ENCODE measurements around the gene MYORG.
A peak's percentile ranks its signal among the peaks of the same experiment; 100 is the strongest.
"Not testable (repeated sequence)": the region's sequence is repeated elsewhere in the genome, so short reads cannot be mapped to it uniquely, and the experiment has no call there.

The MYORG gene

DNA sequence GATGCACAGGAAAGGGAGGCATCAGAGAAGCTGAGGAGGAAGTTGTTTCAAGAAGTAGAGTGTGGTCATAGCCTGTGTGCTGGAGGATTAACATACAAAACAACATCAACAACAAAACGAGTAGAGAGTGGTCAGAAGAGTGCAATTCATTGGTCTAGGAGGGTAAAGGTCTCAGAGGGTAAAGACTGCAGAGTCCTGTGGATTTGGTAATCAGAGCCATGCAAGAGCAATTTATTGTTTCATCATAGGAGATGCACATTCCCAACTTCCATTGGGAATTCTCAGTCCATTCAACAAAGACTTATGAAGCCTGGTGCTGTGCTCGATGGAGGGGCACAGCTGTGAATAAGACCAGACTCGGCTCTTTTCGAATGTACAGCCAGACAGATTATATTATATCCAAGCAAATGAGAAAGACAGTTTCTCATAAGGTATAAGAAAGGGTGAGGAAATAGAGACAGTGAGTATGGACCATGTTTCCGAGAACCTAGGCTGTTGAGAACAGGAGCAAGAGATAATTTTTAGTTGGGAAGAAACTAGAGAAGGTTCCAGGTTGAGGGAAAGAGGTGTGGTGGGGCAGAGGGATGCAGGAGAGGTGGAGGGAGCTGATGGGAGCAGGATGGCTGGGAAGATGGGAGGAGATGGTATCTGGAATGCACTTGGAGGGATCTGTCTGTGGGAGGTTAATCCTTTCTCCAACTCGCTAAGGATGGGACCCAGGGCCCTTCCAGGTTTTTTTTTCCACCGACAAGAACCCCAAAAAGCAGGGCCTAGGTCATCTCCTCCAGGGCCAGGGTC, 7.9 kb upstream of the MYORG start:
- no peak for DNase-seq

DNA sequence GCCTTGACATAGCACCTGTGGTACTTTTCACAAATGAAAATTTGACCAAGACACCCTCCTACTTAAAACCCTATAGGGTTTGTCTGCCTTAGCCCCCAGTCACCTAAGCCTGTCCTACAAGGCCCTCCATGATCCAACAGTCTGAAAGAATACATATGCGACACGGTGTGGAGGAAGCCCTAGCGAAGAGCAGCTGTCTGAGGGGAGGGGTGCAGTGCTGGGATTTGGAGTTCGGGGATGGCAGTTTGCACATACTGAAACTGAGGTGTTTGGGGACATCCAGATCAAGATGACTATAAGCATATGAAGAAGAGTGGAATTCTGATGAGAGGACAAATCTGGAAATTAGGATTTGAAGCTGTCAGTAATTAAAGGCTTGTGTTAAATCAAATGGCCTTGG, 7.2 kb upstream of the MYORG start:
- DNase-seq, result no peak

- DNase-seq, result no peak
These were observed 6.2 kb upstream of the MYORG start for GRCh38 chr9:34382879-34383278.

DNA sequence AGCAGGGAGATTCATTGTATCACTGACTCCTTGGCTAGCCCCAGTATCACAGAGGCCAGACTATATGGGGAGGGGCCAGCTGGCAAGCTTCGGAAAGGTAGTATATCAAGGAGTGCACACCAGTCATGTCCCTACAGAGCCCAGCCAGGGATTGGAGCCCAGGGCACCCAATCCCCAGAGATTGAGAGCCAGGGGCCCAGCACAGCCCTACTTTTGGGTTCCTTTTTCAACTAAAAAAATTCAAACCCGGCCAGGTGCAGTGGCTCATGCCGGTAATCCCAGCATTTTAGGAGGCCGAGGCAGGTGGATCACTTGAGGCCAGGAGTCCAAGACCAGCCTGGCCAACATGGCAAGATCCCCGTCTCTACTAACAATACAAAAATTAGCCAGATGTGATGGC, 5.4 kb upstream of the MYORG start:
- DNase-seq, result no peak

- no peak for DNase-seq
These were observed 4.6 kb upstream of the MYORG start for GRCh38 chr9:34381323-34381722.

DNA sequence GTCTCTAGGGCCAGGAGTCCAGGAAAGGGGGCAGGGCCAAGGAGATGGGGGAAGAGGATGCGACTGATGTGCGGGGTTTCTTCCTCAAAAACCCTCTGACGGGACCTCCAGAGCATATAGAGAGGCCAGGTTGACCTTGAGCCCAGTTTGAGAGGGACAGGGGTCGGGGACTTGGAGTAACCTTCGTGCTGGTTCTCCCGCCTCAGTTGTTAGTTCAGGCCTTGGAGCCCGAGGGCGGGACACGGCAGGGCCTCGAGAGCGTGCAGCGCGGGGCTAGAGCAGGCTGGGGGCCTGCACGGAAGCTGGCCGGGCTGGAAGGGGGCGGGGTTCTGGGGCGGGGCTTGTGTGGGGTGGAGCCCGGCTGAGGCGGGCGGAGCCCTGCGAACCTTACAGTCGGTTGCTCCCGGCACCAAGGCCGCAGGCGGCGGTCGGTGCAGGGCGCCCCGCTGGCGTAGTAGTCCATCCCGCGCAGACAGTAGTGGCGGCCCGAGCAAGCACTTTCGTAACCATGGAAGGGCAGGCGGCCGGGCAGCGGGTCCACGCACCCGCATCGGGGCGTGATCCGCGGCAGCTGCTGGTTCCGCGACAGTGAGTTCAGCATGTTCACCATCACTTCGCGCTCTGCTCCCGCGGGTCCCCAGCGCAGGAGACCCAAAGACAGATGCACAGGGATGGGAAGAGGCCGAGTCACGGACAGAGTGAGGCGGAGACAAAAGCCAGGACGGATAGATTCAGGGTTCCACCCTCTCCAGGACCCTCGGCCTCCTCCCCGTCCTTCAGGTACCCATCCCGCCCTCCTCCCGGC, 4.0 kb upstream of the MYORG start:
- DNase-seq, result peak; percentile 76

DNA sequence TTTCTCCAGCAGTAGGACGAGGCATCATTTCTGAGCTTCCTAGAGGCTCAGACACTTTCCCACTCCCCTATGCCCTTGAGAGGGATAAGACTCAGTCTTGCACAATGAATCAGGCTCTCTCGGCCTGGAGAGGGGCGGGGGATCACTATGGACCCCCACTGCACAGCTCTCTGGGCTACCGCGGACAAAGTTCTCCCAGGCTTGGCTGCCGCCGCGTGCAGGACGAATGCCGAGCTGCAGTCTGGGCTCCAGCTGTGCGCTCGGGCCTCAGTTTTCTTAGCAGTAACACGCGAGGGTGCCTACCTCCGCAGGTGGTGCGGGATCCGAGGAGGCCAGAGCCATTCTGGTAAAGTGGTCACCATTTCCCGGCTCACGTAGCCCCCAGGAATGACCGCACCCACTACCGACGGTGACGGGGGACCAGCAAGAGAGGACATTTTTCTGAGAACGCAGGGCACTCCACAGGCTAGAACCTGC, 3.4 kb upstream of the MYORG start:
- DNase-seq, result peak; percentile 17

DNA sequence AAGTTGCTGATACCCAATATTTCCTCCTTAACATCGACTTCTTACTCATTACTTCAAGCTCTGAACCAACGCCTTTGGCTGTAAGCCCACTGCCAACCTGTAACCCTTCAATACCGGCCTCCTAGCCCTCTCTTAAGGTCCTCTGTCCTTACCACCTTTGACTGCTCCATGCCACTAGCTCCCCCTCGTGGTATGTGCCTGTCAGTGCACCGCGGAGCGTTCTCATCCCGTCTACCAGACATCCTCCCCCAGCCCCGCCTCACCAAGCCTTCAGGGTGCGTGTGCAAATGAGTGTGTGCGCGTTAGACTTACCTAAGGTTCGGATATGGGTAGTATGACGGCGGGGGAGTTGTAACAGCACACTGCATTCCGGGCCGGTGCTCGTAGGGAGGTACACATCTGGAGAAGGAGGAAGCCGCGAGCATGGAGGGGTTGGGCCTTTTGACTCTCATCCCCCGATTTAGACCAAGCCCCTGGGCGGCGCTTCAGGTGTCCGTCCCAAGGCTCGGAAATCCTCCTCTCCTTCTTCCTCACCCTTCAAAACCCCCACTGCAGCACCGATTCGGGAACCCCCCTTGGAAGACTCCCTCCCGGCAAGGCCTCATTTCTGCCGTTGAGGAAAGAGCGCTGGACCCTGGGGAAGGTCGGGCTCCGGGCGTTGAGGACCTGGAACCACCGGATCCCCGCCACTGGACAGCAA, 2.8 kb upstream of the MYORG start:
- peak; percentile 88 for DNase-seq

- DNase-seq, result no peak
These were observed 1.8 kb upstream of the MYORG start for GRCh38 chr9:34378376-34379060.

DNA sequence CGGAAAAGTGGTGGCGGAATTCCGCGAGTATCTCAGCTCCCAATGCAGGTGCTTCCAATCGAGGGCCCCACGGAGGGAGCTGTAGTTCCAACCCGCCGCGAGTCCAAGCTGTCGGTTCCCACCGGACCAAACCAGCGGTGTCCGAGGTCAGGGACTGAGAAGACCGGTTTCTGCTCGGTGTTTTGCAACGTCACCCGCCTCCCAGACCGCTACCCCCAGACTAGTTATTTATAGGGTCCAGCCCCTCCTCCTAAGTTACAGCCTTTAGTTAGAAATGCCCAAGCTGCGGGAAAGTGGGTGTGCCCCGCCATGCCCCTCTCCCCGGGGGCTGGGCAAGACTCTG, 677 bp upstream of the MYORG start:
- DNase-seq, result no peak

DNA sequence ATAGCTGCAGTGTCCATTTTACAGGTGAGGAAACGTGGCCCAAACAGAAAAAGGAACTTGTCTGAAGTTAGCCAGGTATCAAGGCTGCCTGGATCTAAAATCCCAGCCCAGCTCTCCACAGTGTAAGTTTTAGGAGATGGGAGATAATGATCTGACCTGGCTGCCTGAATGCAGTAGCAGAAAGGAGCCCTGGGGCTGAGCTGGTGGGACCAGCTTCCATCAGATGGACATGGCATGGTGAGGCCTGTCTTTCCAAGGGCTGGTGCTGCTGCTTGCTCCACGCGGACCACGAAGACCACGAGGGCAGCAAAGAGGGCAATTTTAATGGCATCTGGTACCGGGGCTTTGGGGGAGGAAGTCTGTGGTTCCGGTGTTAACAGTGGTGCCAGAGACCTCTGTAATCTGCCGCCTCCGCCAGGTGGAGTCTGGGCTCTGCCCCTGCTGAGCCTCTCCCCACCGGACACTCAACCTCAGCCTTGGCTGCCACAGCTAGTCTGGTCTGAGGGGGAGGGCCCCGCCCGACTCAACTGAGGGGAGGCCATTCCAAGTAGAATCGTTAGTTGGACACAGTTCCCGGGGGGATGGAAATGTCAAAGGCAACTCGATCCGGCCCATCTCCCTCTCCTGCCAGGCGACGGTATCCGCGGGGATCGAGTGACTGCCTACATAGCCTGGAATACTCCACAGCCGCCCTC, 650 bp downstream of the MYORG start:
- peak; percentile 29 for DNase-seq

DNA sequence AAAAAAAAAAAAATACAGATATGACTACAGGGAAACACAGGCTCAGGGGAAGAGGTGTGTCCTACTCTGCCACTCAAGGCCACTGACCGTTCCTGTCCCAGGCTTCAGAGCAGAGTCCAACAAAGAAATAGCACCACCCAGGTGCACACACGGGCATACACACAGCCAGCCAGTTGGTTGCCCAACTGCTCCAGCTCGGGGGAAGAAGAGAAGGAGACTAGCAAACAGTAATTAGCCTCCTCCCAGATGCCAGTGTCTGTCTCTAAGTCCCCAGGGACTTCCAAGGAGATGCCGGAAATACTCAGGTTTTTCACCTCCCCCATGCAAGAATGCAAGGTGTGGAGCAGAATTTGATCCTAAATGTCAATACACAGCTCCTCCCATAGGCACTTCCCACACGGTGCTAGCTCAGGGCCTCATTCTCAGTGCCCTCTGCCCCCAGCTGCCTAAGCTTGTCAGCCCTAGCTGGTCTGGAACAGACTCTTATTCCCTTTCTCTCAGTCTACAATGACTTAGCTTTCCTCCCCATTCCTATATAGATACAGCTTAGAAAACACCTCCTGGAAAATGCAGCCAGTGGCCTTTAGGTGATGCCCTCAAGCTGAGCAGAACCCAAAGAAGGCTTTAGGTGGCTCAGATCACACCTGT, 1.7 kb downstream of the MYORG start:
- no peak for DNase-seq

- DNase-seq, result no peak
These were observed 2.4 kb downstream of the MYORG start for GRCh38 chr9:34374339-34374738.

DNA sequence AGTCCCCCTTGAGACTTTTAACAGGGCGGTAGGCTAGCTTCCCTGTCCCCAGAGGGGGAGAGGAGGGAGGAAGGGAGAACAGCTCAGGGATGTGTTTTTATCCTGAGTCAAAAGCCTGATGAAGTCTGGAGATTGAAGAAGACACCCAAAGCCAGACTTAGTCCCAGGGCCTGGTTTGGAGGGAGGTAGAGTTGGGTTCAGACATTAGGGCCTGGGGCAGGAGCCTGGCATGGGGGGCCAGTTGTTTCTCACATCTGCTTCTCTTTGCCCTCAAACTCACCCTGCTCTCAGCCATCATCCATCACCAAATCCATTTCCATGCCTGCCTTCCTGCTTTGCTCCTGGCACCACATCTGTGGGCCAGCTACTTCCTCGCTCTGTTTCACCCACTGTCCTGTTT, 2.9 kb downstream of the MYORG start:
- DNase-seq, result no peak

- no peak for DNase-seq
These were observed 4.2 kb downstream of the MYORG start for GRCh38 chr9:34372467-34373011.

DNA sequence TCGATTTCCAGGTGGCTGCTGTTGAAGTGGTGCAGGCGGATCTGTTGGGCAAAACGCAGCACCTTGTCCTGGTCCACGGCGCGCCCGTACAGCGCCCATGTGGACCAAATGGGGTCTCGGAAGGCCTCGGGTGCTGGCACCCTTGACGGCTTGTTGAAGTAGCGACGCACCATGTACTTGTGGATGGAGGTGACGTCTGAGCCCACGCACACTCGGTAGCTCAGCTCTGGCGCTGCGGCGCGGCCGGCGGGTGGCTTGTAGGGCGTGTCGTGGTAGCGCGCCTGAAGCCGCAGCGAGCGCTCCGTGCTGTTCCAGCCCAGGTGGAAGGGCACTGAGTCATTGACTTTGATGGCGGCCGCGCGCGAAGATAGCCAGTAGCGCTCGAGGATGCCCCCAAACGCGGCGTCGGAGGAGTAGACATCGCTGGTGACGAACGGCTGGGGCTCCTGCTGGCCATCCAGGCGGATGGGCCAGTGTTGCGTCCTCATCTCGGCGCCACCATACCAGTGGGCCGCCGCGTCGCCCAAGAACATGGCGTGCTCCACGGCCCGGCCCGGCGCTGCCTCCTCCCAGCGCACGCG, 4.7 kb downstream of the MYORG start:
- DNase-seq, result no peak

- no peak for DNase-seq
These were observed 5.5 kb downstream of the MYORG start for GRCh38 chr9:34370970-34371880.

DNA sequence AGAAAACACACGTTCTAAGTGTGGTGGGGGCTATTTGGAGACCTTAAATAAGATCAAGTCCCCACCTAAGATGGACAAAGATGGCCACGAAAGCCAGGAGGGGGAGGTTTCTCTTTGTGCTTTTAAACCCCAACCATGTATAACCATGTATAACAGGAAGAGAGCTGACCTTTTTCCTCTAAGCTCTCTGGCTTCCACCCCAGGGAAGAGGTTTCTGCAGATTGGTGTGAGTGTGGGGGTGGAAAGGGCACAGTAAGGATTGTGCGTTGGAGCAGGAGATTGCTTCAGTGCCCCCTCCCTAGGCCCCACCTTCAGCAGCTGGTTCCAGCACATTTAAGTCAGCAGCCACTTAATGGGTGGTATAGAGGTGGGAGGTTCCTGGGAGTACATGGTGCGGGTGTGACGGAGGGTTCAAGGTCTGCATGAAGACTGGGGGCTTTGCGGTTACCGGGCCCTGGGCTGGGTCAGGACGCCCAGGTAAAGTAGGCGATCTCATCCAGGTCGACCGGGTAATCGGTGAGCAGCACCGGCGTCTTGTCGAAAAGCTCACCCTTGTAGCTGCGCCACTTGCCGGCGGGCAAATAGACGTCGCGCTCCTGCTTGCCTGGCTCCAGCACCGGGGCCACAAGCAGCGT, 6.2 kb downstream of the MYORG start:
- DNase-seq, result no peak

GRCh38 chr9:34369636-34370035, 7.1 kb downstream of the MYORG start:
- no peak for DNase-seq

DNA sequence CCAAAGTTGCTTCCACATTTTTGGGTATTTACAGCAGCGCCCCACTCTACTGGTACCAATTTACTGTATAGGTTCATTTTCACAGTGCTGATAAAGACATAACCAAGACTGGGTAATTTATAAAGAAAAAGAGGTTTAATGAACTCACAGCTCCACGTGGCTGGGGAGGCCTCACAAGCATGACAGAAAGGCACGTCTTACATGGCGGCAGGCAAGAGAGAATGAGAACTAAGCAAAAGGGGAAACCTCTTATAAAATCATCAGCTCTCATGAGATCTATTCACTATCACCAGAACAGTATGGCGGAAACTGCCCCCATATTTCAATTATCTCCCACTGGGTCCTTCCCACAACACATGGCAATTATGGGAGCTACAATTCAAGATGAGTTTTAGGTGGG, 7.9 kb downstream of the MYORG start:
- not testable (repeated sequence) for DNase-seq
